GM21423 (cell line): ENCODE data around the gene COA7.

Experiments
- ATAC-seq: cut with Tn5 transposase; IDR thresholded peaks from one replicate; pipeline ENCODE4 v1.9.1; 2021; ENCODE audit warnings: mild to moderate bottlenecking, moderate library complexity; ENCODE audit not compliant: unreplicated experiment

The COA7 gene

GRCh38 chr1:52673513-52673912 is 24.6 kb downstream of the COA7 start:
- no peak for ATAC-seq

DNA sequence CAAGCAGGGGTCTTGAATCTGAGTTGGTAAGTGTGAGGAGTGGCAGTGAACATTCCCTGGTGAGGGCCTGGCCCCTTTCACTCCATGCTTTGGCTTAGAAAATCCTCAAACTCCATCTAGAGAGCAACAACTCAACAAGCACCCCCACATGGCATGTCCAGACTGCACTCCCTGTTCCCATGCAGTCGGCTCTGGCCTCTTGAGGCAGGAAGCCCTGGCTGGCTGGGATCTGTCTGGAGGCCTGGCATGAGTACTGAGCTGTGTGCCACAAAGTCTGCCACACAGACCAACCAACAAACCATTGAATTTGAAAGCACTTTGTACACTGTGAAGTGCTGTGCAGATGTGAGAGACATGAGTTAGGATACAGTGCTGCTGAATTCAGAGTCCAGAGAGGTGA is 25.2 kb downstream of the COA7 start:
- no peak for ATAC-seq

- no peak for ATAC-seq
Observed at GRCh38 chr1:52670604-52671003, 27.5 kb downstream of the COA7 start.

DNA sequence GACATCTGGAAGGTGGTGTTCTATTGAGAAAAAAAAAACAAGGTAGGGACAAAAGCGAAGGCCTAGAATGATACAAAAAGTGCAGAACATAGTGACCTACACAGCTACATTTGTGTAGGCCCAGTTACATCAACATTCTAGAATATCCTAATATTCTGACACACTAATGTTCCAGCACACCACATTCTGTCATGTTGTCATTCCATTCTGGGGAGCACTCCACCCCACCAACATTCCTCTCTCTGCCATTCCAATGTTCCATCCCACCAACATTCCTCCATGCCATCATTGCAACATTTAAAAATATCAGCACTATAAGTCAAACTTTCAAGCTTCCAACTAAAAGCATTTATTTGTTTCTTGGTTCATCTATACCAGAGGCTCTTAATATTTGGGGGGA is 28.5 kb downstream of the COA7 start:
- no peak for ATAC-seq

DNA sequence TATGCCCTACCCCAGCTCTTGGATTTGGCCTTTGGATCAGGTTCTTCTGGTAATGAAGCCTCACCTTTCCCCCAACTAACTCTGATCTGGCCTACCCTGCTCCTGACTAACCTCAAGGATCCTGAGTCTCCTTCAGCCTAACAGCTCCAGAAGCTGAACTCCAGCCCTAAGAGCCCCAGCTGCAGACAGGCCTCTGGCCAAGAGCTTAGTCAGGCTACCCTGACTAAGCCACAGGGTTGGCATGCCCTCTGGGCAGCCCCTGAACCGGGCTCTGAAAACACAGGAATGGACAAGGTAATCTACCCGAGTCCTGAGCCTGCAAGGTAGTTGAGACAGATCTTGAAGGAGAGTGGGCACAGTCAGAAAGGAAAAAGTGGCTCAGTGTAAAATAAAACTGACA is 29.4 kb downstream of the COA7 start:
- ATAC-seq, result no peak

DNA sequence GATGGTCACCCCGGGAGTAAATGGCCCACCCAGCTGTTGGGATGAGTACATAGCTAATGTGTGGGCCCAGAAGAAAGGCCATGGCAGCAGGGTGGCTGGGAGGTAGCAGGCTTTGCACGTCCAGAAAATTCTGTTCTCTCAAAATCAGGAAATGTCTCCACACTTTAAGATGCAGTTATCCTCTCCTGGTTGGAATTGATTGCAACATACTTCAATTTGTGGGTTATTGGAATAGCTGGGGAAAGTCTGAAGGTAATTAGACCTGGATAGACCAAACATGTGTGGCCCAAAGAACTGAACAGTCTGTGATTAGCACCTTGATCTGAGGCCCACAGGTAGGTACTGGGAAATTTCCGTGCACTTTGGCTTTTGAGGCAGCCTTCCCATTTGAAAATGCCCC is 30.2 kb downstream of the COA7 start:
- ATAC-seq, result no peak

DNA sequence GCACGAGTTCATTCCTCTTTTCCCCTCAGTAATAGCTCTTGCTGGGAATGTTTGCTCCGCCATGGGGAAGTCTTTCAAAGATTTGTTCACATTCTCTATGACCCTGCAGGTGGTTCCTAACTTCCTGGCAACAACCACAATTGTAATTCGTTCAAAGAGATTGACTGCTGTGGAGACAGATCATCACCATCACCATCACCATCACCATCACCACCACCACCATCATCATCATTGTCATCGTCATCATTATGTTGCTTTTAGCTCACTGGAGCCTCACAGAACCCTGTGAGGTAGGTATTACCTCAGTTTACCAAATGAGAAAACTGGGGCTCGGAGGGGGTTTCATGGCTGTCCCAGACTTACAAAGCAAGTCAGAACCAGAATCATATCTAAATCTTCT is 30.9 kb downstream of the COA7 start:
- no peak for ATAC-seq

- ATAC-seq, result no peak
Observed at GRCh38 chr1:52665006-52665941, 32.9 kb downstream of the COA7 start.

DNA sequence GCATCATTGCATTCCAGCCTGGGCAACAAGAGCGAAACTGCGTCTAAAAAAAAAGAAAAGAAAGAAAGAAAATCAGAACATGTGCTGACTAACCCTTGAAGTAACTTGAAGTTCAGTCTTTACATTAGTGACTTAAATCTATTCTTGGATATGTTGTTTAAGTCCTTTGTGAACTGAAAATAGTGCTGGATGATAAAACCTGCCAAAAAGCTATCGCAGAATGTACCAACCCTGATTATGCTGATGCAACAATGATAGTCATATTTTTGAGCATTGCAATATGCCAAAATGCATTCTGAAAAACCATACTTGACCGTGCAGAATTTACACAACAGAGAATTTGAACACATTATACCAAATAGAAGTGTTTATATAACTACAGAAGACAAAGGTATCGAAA is 34.4 kb downstream of the COA7 start:
- ATAC-seq, result no peak

GRCh38 chr1:52662645-52663313 is 35.4 kb downstream of the COA7 start:
- ATAC-seq, result no peak

- no peak for ATAC-seq
Observed at GRCh38 chr1:52660807-52661206, 37.3 kb downstream of the COA7 start.

DNA sequence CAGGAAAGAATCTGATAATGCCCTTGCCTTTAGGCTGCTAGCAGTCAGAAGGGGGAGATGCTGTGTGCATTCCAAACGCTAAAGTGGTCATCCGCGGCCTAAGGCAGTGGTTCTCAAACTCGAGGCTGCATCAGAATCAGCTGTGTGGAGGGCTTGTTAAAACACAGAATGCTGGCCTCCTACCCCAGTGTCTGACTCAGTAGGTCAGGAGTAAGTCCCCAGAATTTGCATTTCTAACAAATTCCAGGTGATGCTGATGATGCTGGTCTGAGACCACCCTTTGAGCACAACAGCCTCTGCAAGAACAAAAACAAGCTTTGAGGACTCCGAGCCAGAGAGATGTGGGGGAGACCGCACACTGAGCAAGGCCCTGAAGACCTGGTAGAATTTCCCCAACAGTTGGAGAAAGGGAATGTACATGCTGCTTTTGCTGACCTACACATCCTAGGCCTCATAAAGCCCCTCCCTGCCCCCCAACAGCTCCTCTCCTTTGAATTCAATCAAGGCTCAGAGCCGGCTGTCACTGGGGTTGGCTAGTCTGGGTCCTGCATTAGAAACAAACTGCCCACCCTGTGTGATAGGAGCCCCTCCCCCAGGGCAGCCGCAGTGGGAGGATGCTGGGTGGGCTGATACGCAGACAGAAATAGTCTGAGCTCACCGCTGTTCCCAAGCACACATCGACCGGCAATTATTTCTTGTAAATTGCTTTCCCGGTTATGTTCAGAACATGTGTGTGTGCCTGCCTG is 38.1 kb downstream of the COA7 start:
- ATAC-seq, result no peak

GRCh38 chr1:52659356-52659755 is 38.8 kb downstream of the COA7 start:
- ATAC-seq, result peak; percentile 79

DNA sequence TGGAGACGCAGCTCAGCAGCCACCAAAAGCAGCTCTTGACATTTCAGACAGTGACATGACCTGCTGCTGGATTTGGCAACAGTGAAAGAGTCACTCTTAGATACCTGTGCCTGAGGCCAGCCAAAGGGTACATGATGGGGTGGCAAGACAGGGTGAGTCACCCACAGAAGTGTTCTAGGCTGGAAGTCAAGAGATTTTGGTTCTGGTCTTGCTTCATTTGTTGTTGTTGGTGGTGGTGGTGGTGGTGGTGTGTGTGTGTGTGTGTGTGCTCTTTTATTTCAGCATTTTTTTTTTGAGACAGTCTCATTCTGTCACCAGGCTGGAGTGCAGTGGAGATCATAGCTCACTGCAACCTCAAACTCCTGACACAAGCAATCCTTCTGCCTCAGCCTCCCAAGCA is 39.4 kb downstream of the COA7 start:
- ATAC-seq, result no peak

DNA sequence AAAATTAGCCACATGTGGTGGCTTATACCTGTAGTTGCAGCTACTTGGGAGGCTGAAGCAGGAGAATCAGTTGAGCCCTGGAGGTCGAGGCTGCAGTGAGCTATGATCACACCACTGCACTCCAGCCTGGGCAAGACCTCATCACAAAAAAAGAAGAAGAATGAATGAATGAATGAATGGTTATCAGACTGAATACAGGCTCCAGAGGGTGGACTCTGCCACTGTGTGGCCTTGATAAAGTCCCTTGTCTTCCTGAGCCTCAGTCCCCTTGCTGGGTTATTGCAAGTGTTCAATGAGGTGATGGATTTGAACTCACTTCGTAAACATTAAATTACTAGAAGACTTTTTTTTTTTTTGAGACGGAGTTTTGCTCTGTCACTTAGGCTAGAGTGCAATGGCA is 40.4 kb downstream of the COA7 start:
- no peak for ATAC-seq

DNA sequence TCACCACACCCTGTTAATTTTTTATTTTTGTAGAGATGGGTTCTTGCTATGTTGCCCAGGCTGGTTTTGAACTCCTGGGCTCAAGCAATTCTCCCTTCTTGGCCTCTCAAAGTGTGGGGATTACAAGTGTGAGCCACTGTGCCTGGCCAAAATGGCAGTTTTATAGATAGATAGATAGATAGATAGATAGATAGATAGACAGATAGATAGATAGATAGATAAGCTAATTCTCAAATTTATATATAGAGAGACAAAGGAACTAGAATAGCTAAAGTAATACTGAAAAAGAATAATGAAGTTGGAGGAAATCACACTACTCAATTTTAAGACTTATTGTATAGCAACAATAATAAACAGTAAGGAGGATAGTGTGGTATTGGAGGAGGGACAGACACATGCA is 44.1 kb downstream of the COA7 start:
- no peak for ATAC-seq

DNA sequence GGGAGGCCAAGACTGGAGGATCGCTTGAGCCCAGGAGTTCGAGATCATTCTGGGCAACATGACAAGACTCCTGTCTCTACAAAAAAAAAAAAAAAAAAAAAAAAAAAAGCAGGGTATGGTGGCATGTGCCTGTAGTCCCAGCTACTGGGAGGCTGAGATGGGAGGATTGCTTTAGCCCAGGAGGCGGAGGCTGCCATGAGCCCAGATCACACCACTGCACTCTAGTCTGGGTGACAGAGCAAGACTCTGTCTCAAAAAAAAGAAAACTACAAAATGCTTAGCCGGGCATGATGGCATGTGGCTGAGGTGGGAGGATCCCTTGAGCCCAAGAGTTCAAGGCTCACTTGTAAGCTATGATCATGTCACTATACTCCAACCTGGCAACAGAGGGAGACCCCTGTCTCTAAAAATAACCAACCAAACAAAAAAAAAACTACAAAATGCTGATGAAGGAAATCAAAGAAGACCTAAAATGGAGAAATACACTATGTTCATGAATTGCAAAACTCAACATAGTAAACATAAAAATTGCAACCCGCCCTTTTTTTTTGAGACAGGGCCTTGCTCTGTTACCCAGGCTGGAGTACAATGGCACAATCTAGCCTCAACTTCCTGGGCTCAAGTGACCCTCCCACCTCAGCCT is 44.8 kb downstream of the COA7 start:
- no peak for ATAC-seq

- no peak for ATAC-seq
Observed at GRCh38 chr1:52651904-52652303, 46.2 kb downstream of the COA7 start.

DNA sequence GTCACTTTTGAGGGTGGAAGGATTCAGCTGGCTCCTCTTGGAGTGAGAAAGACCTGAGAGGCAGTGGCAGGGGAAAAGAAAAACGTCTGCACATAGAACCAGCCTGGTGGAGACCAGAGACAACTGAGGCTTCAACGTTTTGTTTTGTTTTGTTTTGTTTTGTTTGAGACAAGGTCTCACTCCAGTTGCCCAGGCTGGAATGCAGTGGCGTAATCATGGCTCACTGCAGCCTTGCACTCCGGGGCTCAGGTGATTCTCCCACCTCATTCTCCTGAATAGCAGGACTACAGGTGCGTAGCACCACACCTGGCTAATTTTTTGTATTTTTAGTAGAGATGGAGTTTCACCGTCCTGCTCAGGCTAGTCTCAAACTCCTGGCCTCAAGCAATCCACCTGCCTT is 52.9 kb downstream of the COA7 start:
- no peak for ATAC-seq

DNA sequence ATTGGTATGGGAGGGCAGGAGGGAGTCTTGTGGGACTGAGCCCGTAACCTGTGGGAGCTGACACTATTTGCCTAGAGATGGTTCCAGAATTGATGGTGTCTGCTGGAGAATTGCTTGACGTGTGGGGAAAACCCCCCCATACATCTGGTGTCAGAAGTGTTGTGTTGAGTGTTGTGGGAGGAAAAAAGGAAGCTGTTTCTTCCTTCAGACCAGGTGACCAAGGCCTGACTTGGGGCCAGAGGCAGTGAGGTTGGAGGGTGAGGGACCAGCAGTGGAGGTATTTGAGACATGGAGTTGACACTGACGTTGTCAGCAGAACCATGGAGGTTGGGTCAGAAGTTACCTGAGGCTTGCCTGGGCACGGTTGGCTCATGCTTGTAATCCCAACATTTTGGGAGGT is 56.8 kb downstream of the COA7 start:
- no peak for ATAC-seq

GRCh38 chr1:52640697-52641096 is 57.5 kb downstream of the COA7 start:
- no peak for ATAC-seq
